ENCODE measurements around the gene EFNA2. TPM values are rescaled to one million over a fixed set of nuclear protein-coding genes. Genes with fewer than 3 reads are reported as not detected.
A peak's percentile ranks its signal among the peaks of the same experiment; 100 is the strongest.
"Not testable (repeated sequence)": the region's sequence is repeated elsewhere in the genome, so short reads cannot be mapped to it uniquely, and the experiment has no call there.

EFNA2 gene
- total RNA-seq, 1 donor from 2014 or later = not detected

GRCh38 chr19:1315470-1316166, 29.9 kb downstream of the EFNA2 start:
- DNase-seq (ENCODE audit: low read depth in 2 of 2) = peak; percentile 57 to 71

- DNase-seq (ENCODE audit: low read depth in 2 of 2) = no peak
Measured at GRCh38 chr19:1316466-1316865, 30.8 kb downstream of the EFNA2 start.

GRCh38 chr19:1317274-1318003, 31.8 kb downstream of the EFNA2 start:
- DNase-seq (ENCODE audit: low read depth in 2 of 2) = no peak

- DNase-seq (ENCODE audit: low read depth in 2 of 2) = no peak
Measured at GRCh38 chr19:1318678-1319471, 33.2 kb downstream of the EFNA2 start.

GRCh38 chr19:1320282-1320650, 34.6 kb downstream of the EFNA2 start:
- not testable (repeated sequence) for DNase-seq (ENCODE audit: low read depth in 2 of 2)

GRCh38 chr19:1321539-1321938, 35.9 kb downstream of the EFNA2 start:
- DNase-seq (ENCODE audit: low read depth in 2 of 2) = no peak

- DNase-seq (ENCODE audit: low read depth in 2 of 2) = no peak
Measured at GRCh38 chr19:1322198-1322981, 36.7 kb downstream of the EFNA2 start.

- DNase-seq (ENCODE audit: low read depth in 2 of 2) = no peak
Measured at GRCh38 chr19:1324249-1324805, 38.7 kb downstream of the EFNA2 start.

- DNase-seq (ENCODE audit: low read depth in 2 of 2) = peak; percentile 45 to 55
Measured at GRCh38 chr19:1324806-1325567, 39.3 kb downstream of the EFNA2 start.

- DNase-seq (ENCODE audit: low read depth in 2 of 2) = no peak
Measured at GRCh38 chr19:1325568-1326294, 40.1 kb downstream of the EFNA2 start.

GRCh38 chr19:1327125-1327524, 41.5 kb downstream of the EFNA2 start:
- DNase-seq (ENCODE audit: low read depth in 2 of 2) = no peak

GRCh38 chr19:1332208-1332607, 46.5 kb downstream of the EFNA2 start:
- not testable (repeated sequence) for DNase-seq (ENCODE audit: low read depth in 2 of 2)

GRCh38 chr19:1336079-1336684, 50.5 kb downstream of the EFNA2 start:
- no peak for DNase-seq (ENCODE audit: low read depth in 2 of 2)

- no peak for DNase-seq (ENCODE audit: low read depth in 2 of 2)
Measured at GRCh38 chr19:1340681-1341469, 55.2 kb downstream of the EFNA2 start.

GRCh38 chr19:1343041-1343440, 57.4 kb downstream of the EFNA2 start:
- no peak for DNase-seq (ENCODE audit: low read depth in 2 of 2)

GRCh38 chr19:1349211-1349610, 63.5 kb downstream of the EFNA2 start:
- no peak for DNase-seq (ENCODE audit: low read depth in 2 of 2)

- no peak for DNase-seq (ENCODE audit: low read depth in 2 of 2)
Measured at GRCh38 chr19:1350867-1351266, 65.2 kb downstream of the EFNA2 start.
